GM21367 (cell line): ENCODE data around the gene FIGLA.
"Not testable (repeated sequence)": the region's sequence is repeated elsewhere in the genome, so short reads cannot be mapped to it uniquely, and the experiment has no call there.

Experiments
- ATAC-seq: cut with Tn5 transposase; IDR thresholded peaks from one replicate; pipeline ENCODE4 v1.9.1; 2021; ENCODE audit not compliant: unreplicated experiment

The FIGLA gene

DNA sequence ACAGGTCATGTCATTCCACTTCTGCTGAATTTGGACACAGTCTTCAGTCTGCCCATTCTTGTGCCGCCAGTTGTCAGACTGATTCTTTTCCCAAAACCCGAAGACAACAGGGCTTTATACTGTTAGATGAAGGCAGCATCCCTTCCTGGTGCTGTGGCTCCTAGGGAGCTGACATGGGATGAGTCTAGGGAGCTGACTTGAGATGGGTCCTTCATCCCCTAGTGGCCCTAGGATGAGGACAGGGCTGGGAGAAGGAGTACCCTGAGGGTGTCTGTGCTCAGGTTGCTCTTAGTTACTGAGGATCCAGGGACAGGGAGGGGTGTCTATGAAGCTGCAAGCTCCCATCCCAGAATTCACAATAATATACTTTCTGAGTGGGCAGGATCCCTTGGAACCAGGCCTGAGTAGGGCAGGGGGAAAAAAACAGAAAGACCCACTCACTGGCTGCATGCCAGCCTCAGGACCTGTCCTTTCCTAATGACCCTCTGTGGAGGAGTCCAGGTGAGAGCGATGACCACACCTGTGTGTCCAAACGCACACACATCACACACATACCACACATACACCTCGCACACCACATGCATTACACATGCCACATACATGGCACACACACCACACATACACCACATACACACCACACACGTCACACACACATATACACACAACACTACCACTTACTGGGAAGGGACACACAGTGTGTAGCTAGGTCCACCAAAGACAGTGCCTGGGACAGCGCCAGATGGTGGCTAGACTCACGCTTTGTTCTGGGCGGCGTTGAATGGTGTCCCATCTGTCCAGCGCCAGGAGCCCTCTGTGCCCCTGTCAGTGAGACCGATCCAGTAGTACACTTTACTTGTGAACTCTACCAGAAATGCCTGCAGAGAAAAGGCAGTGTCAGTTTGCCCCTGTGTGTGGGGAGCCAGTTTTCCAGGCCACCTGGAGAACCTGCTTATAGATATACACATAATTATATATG, 18.8 kb upstream of the FIGLA start:
- ATAC-seq, result no peak

DNA sequence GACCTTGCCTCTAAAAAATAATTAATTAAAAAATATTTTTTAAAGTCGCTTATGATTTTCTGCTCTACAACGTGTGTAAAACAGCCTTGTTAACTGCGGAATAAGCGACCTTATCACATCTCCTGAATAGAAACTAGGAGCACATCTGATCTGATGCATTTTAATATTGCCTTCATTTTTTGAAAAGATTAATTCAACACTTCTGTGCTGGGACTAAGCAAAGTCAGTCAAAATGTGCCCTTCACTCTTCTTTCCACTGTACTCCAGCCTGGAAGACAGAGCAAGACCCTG, 17.3 kb upstream of the FIGLA start:
- no peak for ATAC-seq

DNA sequence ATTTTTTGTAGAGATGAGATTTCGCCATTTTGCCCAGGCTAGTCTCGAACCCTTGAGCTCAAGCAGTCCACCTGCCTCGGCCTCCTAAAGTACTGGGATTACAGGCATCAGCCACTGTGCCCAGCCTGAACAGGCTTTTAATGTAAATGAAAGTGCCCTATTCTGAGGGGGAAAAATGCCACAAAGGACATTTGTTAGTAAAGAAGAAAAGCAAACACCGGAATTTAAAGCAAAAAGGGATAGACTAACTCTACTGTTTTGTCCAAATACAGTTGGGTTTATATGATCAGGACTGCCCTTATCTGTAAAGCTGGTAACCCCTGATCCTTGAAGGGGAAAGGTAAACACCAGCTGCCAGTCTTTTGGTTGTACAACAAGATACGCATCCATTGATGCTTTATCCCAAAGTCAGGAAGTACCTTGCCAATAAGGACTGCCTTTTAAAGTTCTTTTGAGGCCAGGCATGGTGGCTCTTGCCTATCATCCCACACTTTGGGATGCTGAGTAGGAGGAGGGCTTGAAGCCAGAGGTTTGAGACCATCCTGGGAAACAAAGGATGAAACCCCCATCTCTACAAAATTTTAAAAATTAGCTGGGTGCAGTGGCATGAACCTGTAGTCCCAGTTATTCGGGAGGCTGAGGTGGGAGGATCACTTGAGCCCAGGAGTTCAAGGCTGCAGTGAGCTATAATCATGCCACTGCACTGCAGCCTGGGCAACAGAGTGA, 16.8 kb upstream of the FIGLA start:
- ATAC-seq, result no peak

DNA sequence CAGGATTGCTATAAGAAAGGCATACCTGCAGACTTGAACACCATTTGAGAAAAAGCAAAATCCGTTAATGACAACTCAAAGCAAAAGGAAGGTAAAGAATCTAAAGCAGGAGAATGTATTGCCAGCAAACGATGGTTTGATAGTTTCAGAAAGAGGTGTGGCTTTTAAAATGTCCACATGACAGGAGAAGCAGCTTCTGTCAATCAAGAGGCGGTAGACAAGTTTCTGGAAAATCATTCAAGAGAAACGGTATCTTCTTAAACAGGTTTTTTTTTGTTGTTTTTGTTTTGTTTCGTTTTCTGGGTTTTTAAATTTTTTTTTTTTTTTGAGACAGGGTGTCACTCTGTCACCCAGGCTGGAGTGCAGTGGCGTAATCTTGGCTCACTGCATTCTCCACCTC, 16.2 kb upstream of the FIGLA start:
- no peak for ATAC-seq

DNA sequence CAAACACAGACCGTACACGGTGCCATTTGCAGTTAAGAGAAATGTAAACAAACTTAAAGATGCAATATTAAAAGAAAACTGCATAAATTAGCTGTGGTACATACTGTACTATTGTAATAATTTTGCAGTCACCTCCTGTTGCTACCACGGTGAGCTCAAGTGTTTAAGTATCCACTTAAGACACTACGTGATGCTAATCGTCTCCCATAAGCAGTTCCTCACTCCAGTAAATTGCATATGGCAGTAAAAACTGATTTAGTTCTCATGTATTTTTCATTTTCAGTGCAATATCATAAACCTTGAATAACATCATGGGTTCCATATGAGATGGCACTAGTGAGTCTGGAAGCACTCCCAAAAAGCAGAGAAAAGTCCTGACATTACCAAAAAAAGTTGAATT, 15.6 kb upstream of the FIGLA start:
- no peak for ATAC-seq

DNA sequence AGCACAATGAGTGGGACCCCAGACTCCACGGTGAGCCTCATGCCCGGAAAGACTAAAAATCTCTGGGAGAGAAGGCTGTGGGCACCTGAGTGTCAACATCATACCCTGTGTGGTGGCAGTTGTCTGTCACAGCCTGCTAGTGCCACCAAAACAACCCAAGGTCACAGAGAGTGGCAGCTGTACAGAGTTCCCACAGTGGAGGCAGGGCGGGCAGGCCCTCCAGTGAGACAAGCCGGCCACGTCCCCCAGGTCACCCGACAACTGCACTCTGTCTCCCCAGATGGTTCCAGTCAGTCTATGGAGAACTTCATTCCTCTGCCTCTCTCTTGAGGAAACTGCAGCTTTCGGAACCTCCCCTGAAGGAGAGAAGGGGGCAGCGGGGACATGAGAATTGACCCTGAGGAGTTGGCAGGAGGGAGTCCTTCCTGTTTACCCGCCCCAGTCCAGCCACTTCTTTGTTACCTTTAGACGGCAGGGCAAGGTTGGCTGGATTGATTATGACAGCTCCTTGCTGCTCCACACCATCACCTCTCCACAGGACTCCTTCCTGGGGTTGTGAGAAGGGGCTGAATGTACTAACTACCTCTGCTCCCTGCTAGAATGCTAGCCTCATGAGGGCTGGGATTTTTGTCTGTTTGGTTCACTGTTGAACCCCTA, 11.3 kb upstream of the FIGLA start:
- ATAC-seq, result no peak

DNA sequence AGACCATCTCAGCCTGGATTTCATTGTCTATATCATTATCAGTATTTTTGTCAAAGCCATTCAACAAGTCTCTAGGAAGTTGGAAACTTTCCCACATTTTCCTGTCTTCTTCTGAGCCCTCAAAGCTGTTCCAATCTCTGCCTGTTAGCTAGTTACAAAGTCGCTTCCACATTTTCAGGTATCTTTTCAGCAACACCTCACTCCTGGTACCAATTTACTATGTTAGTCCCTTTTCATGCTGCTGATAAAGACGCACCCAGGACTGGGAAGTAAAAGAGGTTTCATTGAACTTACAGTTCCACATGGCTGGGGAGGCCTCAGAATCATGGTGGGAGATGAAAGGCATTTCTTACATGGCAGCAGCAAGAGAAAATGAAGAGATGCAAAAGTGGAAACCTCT, 9.3 kb upstream of the FIGLA start:
- ATAC-seq, result no peak

DNA sequence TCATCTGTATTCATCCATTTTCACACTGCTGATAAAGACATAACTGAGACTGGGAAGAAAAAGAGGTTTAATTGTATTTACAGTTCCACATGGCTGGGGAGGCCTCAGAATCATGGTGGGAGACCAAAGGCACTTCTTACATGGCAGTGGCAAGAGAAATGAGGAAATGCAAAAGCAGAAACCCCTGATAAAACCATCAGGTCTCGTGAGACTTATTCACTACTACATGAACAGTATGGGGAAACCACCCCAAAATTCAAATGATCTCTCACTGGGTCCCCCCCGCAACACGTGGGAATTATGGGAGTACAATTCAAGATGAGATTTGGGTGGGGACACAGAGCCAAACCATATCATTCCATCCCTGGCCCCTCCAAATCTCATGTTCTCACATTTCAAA, 7.6 kb upstream of the FIGLA start:
- not testable (repeated sequence) for ATAC-seq

DNA sequence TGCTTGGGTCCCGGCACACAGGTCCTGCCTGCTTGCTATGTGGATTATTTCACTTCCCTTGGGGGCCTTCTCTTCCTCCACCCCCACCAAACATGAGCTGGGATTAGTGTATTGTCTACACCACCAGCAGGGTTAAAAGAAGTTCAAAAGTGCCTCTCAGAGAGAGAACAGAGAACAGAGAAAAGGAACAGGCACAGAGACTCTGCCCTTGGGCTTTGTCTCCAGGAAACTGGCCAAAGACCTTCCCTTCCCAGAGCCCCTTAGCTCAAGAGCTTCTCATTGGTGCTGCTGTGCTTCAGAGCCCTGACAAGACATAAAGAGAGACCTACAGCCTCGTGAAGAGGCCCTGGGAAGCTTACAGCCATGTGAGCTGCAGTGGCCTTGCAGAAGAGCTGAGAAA, 7.1 kb upstream of the FIGLA start:
- no peak for ATAC-seq

DNA sequence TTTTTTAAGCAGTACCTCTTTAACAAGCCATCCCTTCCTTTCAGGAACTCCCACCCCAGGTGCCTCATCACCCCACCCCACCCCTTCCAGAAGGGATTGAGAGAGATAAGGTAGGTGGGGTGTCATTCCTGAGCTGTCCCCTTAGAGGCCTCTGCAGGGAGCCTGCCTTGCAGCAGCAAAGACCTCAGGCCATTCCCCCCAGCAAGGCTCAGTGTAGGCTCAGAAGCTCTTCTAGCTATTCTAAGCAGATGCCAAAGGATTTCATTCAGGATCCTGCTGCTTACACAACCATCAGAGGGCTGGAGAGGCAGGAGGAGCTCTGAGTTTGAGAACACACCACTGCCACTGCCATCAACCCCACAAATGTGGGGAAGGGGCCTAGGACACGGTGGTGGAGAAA, 5.8 kb upstream of the FIGLA start:
- no peak for ATAC-seq

DNA sequence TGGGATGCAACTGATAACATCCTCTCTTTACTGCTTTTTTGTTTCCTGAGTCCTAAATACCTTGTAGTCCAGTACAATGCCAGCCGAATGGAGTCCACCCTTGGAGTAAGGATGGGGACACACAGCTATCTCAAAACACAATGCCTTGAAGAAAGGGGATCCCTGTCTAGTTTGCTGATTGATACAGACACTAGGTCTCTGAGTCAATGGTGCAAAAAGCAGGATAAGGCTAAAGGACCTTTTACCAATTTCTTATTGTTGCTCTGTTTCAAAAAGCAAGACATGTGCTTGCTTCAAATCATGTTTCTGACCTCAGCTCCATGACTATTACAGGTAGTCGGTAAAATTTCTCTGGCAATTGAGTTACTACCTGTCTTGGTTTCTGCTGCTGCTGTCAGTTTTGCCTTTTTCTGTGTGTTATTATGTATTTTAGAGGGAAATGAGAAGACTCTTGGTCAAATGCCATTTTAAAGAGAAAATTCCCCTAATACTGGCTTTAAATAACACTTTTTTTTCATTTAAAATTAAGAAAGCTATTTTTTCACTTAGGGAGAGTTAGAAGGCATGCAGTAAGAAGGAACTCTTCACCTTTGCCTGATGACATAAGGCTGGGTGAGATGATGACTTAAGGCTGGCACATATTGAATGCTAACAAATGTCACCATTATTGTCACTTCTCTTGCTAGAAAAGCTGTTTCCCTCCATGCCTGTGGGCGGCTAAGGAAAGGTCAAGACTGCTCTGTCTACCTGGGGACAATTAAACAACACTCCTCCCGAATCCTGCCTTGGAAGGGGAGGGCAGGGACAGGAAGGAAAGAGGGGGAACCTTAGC, 4.9 kb upstream of the FIGLA start:
- ATAC-seq, result no peak

DNA sequence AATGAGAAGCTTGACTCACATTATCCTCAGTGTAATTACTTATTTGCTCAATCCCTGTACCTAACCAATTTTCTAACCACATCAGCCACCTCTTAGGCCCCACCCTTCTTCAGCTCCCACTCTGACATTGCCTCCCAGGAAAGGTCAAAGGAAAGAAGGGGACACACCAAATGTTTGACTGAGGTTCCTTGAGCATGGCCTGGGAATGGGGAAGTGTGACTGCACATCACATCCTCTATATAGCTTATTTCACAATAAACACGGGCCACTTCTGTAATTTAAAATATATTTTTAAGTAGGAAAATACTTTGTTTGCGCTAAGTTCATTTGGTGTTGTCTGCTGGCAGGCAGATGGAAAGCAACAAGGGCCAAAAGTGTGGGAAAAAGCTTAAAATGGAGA, 3.0 kb upstream of the FIGLA start:
- ATAC-seq, result no peak

DNA sequence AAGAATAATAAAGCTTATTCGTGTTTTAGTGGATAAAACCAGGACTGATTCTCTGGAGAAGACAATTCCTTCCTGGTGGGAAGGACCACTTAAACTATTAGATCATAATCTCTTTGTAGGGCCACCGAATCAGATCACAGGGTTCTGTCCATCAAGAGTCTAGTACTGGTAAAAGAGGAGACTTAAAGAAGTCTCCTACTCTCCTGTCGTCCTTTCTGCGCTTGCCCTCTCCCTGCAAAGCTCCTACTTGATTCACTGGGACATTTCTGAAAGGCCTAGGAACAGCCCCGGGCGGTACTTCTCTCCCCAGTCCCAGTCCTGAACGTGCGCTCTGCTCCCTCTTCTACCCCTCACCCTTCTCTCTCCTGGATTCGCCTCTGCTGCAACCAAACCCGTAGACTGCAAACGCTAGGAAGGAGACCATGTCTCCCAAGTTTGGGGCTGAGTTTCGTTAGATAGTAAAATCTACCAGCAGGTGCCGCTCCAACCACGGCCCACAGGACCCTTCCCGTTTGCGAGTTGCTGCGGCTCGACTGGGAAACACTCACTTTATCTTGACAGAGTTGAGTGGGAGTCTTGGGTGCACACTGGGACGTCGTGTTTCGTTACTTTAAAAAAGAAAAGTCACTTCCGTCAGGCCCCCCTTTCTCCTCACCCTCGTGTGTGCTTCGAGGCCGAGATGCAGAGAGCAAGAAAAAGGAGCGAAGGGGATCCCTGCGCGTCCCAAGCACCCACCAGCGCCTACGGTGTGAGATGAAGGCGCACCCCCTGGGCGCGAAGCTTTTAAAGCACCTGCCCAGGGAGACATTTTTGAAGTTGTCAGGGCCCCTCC, 923 bp downstream of the FIGLA start:
- ATAC-seq, result no peak

DNA sequence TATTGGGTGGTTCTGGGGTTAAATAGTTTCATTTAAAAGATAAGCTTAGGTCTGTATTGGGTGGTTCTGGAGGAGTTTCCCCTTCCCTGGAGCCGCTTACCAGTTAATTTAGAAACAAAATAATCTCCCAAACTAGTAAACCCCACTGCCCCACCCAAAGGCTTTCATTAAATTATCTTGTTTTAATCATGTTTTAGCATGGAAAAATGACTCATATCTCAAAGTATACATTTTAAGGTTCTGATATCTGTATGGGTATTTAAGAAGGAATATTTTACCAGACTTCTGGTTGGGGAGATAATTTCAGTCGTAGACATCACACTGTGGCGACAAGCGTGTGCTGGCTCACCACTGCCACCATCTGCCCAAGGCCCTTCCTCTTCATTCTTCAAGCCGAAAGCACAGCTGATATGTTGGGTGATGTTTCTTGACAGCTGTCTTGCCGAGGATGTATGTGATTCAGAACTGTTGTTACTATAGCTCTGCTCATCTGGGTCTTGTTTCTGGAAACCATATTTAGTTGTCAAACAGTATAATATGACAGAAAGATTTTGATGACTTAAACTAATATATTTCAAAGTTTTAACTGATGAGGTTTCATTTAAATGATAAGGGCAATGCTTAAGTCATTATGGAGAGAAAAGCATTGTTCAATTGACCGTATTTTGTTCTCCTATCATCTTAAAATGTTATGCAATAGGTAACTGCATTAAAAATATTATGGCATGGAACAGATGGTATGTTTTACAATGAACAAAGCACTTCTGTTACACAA, 5.1 kb downstream of the FIGLA start:
- no peak for ATAC-seq

DNA sequence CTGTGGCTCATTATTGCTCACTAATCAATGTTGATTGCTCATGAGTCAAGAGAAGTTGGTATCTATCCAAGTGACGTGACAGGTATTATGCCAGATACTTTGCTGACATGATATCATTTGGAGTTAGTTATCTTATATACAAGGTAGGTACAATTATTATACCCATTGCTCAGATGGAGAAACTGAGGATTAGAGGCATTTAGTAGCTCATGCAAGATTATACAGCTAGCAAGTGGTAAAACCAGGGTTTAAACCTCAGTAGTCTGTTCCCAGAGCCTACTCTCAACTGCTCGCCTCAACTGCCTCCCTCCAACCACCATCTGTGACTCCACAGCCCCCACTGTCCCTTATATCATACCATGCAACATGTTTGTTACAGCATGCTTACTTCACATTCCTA, 6.1 kb downstream of the FIGLA start:
- no peak for ATAC-seq

DNA sequence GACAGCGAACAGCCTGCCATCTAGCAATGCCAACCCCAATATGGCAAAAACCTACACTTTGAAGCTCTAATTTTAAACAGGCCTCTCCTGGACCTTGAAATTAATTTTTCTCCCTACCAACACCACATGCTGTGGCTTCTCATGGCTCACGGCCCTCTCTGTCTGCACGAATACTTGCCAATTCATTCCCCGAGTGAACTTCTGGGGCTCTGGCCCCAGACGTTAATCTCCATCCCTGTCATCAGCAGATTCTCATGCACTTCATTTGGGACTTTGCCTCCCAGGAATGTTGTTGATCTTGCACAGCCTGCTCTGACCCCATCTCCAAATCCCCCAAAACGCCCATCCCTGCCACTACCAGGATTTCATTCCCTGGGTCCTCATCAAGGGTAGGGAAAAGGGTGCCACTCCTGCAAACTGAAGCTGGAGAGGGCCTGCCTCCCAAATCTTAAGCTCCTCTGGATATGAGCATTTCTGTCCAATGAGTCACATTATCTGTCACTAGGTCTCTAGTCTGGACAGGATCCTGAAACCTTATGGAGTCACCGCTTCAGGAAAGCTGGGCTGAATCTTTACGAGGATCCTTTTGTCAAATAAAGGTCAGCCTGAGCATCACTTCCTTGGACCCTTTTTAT, 10.4 kb downstream of the FIGLA start:
- ATAC-seq, result no peak

DNA sequence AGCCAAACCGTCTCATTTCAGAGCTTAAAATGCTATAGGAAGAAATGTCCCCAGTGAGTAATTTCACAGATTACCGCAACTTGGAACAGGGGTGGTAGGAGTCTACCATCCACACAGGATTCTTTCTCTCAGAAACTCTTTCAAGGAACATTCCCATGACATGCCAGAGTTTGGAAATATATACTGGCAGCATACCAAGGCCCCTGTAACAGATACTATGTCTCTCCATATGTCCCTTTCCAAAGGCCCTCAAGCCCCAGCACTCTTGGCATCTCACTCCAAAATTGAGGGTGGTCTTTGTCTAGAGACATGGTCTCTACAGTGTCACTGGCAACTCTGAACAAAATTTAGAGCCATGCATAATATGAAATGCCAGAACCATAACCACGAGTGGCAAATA, 11.0 kb downstream of the FIGLA start:
- no peak for ATAC-seq

DNA sequence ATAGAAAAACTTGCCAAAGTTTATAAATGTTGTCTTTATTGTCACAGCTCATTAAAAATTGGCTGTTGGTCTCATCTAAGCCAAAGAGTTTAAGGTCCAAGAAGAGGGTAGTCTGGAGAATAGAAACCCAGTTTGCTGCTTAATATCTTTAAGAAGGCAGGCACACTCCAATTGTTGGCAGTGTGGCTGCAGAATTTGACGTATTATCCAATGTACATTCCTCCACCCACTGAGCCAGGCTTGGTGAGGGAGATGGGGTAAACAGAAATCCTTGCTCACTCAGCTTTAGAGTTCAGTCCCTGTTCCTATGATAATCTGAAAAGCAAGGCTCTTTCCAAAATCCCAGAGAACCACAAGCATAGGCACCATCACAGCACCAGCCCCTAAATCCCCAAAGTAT, 11.8 kb downstream of the FIGLA start:
- ATAC-seq, result no peak

DNA sequence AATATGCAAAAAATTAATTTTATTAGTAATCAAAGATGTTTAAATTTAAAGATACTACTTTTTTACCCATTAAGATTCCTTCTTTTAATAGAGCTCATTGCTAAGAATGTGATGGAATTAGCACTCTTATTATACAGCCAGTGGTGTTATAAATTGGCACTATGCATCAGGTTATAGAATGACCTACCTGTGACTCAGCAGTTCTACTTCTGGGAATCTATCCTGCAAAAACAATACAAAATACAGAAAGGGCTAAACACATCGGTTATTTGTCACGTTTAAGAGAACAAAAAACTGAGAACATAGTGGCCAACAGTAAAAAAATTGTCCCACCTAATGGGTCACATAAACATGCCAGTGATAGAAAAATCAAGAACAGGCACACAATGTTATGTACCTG, 13.0 kb downstream of the FIGLA start:
- no peak for ATAC-seq
